Smooth muscle cell (in vitro differentiated cells): ENCODE measurements around the gene TRAPPC5. TPM values are rescaled to one million over a fixed set of nuclear protein-coding genes. Genes with fewer than 3 reads are reported as not detected.

Source experiments
- DNase-seq: peaks from one replicate; lab custom pipeline; 2025; ENCODE audit not compliant: unreplicated experiment; lab: John Stamatoyannopoulos, UW
- H2AFZ ChIP-seq: fragments of 200-600 bp; sonication (generic); 2 replicates; pipeline ENCODE4 v1.6.0; 2016; ENCODE audit warnings: antibody characterized with exemption, low read depth, mild to moderate bottlenecking
- H3F3A ChIP-seq: fragments of 200-600 bp; sonication (generic); 2 replicates; pipeline ENCODE4 v1.6.0; 2017; ENCODE audit warnings: antibody characterized with exemption, low read depth
- H3K27ac ChIP-seq: fragments of 200-600 bp; sonication (generic); 2 replicates; pipeline ENCODE4 v1.5.1; 2016; ENCODE audit warnings: low read depth, mild to moderate bottlenecking
- H3K27me3 ChIP-seq: fragments of 200-600 bp; sonication (generic); 2 replicates; pipeline ENCODE4 v1.6.1; 2016; ENCODE audit warnings: low read depth, mild to moderate bottlenecking
- H3K36me3 ChIP-seq: fragments of 200-600 bp; sonication (generic); 2 replicates; pipeline ENCODE4 v1.5.1; 2016; ENCODE audit warnings: low read depth
- H3K4me1 ChIP-seq: fragments of 200-600 bp; sonication (generic); 2 replicates; pipeline ENCODE4 v1.5.1; 2016; ENCODE audit warnings: low read depth
- H3K4me2 ChIP-seq: fragments of 200-600 bp; sonication (generic); 2 replicates; pipeline ENCODE4 v1.6.0; 2016; ENCODE audit warnings: mild to moderate bottlenecking
- H3K4me3 ChIP-seq: fragments of 200-600 bp; sonication (generic); 2 replicates; pipeline ENCODE4 v1.5.1; 2016; ENCODE audit warnings: mild to moderate bottlenecking
- H3K79me2 ChIP-seq: fragments of 200-600 bp; sonication (generic); 2 replicates; pipeline ENCODE4 v1.6.0; 2016; ENCODE audit warnings: low read depth, mild to moderate bottlenecking
- H3K9ac ChIP-seq: fragments of 200-600 bp; sonication (generic); 2 replicates; pipeline ENCODE4 v1.6.0; 2016; ENCODE audit warnings: low read depth
- H3K9me3 ChIP-seq: fragments of 200-600 bp; sonication (generic); replicated peaks from 2 replicates; pipeline ENCODE4 v1.5.1; 2016; ENCODE audit warnings: low read depth
- H4K20me1 ChIP-seq: fragments of 200-600 bp; sonication (generic); 2 replicates; pipeline ENCODE4 v1.6.0; 2016; ENCODE audit warnings: low read depth
- CTCF ChIP-seq: fragments of 200-600 bp; sonication (generic); IDR thresholded peaks from 2 replicates; pipeline ENCODE4 v1.5.1; 2017; ENCODE audit warnings: borderline replicate concordance, mild to moderate bottlenecking, antibody characterized with exemption; ENCODE audit not compliant: insufficient read depth, poor library complexity, severe bottlenecking
- WGBS: methylation state at CpG from one replicate; pipeline ENCODE4 v1.1.7; 2016; ENCODE audit warnings: low lambda C conversion rate; 5-methylcytosine and 5-hydroxymethylcytosine counted together
- polyA plus RNA-seq: library from polyadenylated mRNA; unstranded; fragments of >200 nt; fragmentation: Nextera tagmentation; extraction: Ambion mirVana; gene quantifications from 2 replicates; pipeline ENCODE4 v1.2.1, GENCODE V29; 2016
- total RNA-seq: library from RNA; depleted of rRNA; stranded (reverse); fragments of >200 nt; gene quantifications from 2 replicates; pipeline ENCODE4 v1.2.3, GENCODE V29; 2014

The TRAPPC5 gene
- total and polyA plus RNA-seq, 2 experiments from 2014 or later: 61.8 to 166 TPM

- no peak overlapping the region for H3K4me3 ChIP-seq
- H2AFZ ChIP-seq: no peak overlapping the region
- WGBS: 79% methylated on average over 8 of the region's 8 CpGs
Observed at GRCh38 chr19:7655581-7655980, 25.1 kb upstream of the TRAPPC5 start.

GRCh38 chr19:7657131-7657751 lies 23.4 kb upstream of the TRAPPC5 start:
- Histone ChIP-seq H3K4me3 (no peak overlapping the region), H4K20me1 (no peaks in the 10 kb centered on the region), H3K79me2 (no peaks in the 10 kb centered on the region), H3K4me2 (no peak overlapping the region), H3K9ac (no peak overlapping the region), H3K27ac (no peak overlapping the region), H3K36me3 (no peaks in the 10 kb centered on the region), H3K9me3 (no peaks in the 10 kb centered on the region), H3K4me1 (no peaks in the 10 kb centered on the region), H3K27me3 (peaks cover 16% of the 10 kb centered on the region), H2AFZ (no peak overlapping the region), H3F3A (no peaks in the 10 kb centered on the region)
- 60% methylated on average over 14 of the region's 14 CpGs for WGBS
- no peak for DNase-seq
- no peak for TF ChIP-seq CTCF

More at GRCh38 chr19:7655581-7655980, 25.1 kb upstream of the TRAPPC5 start:
- Histone ChIP-seq H3K4me1 (no peaks in the 10 kb centered on the region), H3K4me2 (no peak overlapping the region), H3K79me2 (no peaks in the 10 kb centered on the region), H3K9me3 (no peaks in the 10 kb centered on the region), H4K20me1 (no peaks in the 10 kb centered on the region), H3K36me3 (no peaks in the 10 kb centered on the region), H3F3A (no peaks in the 10 kb centered on the region), H3K27me3 (peaks cover 8% of the 10 kb centered on the region), H3K9ac (no peak overlapping the region), H3K27ac (no peak overlapping the region)
- DNase-seq: no peak
- no peak for TF ChIP-seq CTCF

DNA sequence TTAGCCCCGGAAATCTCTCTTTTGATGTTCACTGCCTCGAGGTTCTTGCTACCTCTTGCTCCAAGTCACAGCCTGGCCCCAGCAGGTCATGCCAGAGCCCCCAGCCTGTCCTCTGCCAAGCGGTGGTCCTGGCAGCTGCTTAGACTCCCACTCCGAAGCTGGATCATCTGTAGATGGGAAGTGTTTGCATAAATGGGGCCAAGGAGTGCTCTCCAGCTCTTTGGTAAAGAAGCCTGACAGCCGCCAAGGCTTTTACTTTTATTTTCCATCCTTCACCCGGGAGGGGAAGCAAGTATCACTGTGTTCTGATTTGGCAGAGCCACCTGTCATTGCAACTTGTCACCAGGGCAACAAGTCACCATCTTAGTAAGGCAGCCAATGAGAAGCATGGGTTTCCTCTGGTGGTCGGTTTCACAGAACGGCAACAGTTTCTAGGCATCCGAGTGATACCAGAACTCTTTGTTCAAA lies 22.4 kb upstream of the TRAPPC5 start:
- Histone ChIP-seq H3K4me1 (no peaks in the 10 kb centered on the region), H3K4me3 (no peak overlapping the region), H3K9me3 (no peaks in the 10 kb centered on the region), H3K27me3 (peaks cover 16% of the 10 kb centered on the region), H2AFZ (no peak overlapping the region), H4K20me1 (no peaks in the 10 kb centered on the region), H3K27ac (no peak overlapping the region), H3K9ac (no peak overlapping the region), H3K36me3 (no peaks in the 10 kb centered on the region), H3K4me2 (no peak overlapping the region), H3F3A (no peaks in the 10 kb centered on the region), H3K79me2 (no peaks in the 10 kb centered on the region)
- no peak for DNase-seq
- no peak for TF ChIP-seq CTCF
- 67% methylated on average over 9 of the region's 9 CpGs for WGBS
